Measurements from ENCODE around the gene COX7A2.

The COX7A2 gene, protein sequence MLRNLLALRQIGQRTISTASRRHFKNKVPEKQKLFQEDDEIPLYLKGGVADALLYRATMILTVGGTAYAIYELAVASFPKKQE

DNA sequence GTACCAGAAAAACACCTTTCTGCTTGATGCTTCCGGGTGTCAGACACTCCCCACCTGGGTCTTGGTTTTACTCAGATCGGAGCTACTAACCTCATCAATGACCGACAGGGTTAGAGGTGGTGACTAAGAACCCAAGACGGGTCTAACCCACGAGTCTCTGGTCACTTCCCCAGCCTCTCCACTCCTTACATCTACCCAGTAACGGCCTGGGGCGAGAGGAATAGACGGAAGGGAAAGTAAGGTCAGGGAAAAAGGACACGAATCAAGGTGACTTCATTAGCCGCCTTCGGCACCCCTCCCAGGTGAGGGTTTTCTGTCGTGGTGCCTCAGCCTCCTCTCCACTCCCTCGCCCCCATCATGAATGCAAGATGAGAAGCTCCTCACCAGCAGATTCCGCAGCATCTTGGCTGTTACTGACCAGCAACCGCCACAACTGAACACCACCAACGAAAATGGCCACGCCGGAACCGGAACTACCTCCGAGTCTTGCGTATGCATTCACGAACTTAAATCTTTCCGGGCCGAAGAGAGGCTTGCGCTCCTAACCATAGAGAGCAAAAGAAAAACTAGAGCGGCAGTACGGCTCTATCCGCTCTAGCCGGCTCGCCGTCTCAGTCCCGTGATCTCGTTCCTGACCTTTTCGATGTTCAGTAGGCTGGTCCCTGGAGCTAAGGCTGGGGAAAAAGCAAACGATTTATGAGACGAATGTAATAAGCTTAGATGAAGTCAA is at the start of gene COX7A2:
COX7A2 (minus strand) TSS at position 469 of the 730 bp plus-strand sequence; CDS start at position 402, 67 bp downstream.
- peak; percentile 94 for DNase-seq (ENCODE audit: low read depth in 2 of 2)

DNA sequence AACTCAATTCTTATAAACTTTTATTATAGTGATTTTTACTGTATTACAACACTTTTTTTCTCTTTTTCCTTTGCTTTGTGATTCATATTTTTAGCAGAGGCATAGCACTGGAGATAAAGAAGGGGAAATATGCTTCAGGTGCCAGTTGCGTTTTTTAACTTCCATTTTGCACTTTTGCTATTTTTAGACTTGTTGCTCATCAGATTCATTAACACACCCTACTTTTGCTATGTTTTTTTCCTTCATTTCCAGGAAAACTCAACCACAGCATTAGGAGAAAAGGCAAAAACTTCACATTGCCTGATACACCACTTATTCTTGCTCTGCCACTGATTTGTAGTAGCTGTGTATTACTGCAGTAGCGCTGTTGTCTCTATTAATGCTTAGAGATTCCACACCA is 49.0 kb upstream of the COX7A2 start:
- DNase-seq (ENCODE audit: low read depth in 2 of 2), result no peak

DNA sequence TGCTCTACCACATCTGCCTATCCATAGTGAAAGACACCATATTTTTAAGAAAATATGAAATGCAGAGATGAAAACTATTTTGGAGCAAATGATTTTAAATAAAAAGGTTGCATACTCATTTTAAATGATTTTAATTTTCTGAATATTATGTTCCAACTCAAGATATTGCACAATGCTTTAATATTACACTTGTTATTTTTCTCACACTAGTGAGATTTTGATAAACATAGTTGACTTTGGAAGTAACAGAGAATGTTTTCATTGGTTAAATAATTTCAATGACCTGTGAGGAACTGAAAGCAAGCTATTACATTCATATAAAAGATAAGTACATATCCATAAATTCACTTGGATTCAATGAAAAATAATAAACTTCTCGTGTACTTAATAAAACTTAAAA is 48.1 kb upstream of the COX7A2 start:
- no peak for DNase-seq (ENCODE audit: low read depth in 2 of 2)

DNA sequence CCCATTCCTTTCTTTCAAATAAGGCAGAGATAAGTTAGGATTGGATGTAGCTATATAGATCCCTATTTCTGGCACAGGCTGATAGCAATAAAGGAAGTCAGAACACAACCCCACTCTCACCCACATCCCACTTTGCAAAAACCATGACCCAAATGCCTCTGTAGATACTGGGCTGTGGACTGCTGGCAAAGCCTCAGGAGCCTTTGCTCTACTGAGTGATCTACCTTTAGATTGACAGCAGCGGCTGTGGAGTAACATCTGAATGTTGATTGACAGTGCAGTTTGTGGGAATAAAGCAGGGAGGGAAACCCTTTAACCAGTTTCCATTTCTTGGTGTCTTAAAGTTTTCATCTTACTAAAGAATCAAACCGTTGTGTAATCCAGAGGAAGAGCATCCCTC is 47.7 kb upstream of the COX7A2 start:
- no peak for DNase-seq (ENCODE audit: low read depth in 2 of 2)

DNA sequence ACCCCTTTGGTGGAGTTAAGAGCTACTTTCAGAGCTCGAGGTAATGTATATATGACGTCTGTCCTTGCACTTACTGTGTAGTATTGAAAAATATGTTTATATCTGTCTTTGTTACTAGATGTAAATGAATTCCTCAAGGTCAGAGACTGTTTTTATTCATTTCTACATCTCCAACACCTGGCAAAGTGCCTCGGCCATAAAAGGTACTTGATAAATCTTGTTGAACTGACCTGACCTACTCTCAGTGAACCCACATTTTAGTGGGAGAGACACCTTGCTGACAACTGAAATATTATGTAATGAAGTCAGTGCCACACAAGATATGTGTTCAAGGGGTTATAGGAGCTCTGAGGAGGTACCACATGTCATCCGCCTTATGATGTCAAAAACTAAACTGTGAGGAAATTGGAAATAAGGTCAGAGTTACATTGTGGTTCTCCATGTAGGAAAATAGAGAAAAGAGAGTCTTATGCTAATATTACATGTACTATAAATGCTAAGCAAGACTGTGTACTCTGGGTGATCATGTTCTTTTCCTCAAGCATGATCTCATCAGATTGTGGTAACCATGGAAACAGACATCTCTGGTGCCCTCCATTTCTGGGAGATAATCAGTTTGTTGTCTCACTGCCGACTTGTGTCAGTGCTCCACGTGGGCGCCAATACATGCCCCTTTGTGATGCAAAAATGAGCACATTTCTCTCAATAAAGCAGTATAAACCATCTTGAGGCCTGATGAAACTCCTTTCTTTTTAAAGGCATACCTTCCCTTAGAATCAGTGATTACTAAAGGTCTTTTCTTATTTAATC is 46.7 kb upstream of the COX7A2 start:
- DNase-seq (ENCODE audit: low read depth in 2 of 2), result no peak

DNA sequence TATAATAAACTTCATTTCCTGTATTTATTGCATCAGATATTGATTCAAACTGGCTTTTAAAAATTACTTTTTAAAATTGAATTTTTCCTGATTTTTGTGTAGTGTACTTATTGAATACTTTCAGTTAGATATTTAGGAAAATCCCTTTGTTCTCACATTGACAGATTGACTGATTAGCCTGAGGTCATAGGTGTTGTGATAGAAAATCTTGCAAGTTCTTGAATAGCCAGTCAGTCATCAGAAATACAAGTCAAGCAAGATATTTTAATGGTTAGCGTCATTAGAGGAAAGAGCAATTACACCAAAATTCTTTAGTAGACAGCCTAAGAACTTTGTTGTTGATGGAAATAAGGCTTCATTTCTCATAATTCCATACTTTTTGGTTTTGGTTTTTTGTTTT is 44.4 kb upstream of the COX7A2 start:
- DNase-seq (ENCODE audit: low read depth in 2 of 2), result no peak

DNA sequence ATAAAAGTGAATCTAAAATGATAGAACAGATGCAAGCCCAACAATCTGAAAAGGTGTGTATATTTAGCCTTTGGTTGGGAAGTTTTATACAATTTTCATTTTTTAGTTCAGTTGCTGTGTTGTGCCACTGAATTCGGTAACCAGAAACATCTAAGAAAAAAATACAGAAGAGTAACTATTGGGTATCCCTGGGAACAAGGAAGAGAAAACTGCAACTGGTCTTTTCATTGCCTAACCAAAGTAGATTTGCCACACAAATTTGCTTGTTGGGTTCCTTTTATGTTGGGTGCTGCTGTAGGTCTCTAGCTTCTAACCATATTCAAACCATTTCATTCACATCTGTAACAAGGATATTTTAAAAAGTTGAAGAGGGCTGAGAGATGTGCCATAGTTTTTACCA is 43.8 kb upstream of the COX7A2 start:
- no peak for DNase-seq (ENCODE audit: low read depth in 2 of 2)

DNA sequence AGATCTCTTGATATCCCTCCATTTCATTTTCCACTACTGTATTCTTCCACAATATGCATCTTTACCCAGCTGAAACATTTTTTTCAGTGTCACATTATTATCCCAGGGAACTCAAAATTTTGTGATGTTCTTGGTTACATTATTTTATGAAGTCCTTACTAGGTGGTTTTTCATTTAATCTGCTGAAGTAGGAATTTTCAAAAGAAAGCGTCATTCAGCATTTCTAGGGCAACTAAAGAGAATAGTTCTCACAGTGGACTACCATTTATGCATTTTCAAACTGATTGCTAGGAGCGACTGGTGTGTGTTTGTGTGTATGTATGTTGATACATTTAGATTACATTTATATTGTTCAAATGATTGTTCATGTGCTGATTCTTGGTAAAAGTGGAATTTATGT is 43.4 kb upstream of the COX7A2 start:
- no peak for DNase-seq (ENCODE audit: low read depth in 2 of 2)

DNA sequence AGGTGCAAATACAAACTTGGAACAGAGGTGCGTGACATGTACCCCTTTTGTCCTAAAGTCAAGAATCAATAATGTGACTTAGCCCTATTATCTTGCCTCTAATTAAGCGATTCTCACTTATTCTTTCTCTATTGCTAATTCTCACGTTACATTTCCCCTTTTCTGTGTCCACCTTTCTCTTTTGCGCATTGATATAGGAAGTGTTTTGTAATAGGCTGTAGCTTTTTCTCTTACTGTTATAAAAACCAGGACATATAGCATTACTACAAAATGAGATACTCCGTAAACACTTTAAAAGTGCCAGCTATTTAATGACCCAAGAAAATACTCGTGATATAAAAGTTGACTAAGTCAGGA is 41.7 kb upstream of the COX7A2 start:
- no peak for DNase-seq (ENCODE audit: low read depth in 2 of 2)

DNA sequence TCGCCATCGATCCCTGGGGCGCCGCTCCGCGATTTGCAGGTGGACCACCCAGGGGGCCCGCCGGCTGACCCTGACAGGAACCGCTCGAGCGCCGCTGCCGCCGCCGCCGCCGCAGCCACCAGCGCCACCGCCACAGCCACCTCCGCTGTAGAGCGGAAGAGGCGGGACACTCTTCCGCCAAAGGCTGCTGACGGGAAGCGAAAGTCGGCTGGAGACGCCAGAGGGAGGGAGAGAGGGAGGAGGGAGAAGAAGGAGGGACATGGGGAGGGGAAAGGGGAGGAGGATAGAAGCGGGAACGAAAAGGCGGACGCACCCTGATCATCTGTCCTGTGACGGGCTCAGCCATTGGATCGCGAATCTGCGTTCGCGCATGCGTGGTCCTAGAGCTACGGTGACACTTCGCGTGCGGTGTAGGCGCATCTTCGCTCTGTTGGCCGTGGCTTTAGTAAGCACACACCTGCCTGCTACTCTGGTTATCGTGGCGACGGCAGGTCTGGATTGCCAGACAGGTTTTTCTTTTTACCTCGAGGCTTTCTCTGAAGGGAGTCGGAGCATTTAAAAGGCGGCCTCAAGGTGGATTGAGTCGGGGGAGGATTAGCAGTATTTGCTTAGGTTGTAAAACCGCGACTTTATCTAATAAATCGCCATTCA is 41.2 kb upstream of the COX7A2 start, which contains the start of gene TMEM30A:
TMEM30A (minus strand) TSS at position 161 of the 651 bp plus-strand sequence; CDS start at position 7, 154 bp downstream.
- DNase-seq (ENCODE audit: low read depth in 2 of 2), result peak; percentile 97 to 98

DNA sequence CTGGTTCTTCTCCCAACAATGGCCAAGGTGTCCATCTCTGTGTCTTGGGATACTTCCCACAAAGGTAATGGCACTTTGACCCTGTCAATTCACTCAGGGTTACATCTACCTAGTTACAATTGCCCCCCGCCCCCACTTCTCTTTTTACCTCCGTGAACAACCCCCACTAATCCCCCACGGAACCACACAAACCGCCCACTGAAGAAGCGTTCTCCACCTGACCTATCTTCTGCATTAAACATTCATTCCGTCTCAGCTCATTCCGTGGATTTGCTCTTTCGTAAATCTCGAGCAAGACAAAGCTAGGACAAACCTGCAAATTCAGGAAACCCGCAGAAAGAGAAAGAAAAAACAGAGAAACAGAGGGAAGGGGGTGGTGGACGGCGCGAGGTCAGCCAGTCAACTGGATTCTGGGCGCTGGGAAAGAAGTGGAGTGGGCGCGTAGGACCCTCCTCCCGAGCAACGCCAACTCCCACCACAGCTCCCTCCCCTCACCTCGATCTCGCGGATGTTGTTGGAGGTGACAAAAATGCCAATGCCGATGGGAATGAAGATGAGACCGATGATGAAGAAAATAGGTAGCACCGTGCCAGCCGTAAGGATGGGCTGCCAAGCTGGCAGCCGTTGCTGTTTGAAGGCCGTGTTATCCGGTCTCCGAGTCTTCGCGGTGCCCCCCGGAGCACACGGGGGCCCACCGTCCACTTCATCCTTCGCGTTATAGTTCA is 40.5 kb upstream of the COX7A2 start:
- DNase-seq (ENCODE audit: low read depth in 2 of 2), result no peak

DNA sequence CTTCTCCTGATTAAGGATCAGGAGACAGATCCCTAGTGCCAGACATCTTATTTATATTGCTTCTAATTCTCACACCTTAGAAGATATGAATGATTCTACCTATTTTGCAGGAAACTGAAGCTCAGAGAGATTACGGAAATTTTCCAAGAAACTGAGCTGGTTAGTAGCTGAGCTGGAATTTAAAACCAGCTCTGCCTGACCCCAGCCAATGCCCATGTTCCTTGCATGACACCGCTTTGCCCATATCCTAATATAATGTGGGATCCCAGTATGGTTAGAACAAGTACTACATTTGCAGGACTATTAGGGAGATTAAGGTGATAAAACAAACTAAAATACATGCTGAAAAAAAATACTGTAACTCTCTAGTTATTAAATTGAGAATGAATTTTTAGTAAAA is 39.1 kb upstream of the COX7A2 start:
- no peak for DNase-seq (ENCODE audit: low read depth in 2 of 2)

DNA sequence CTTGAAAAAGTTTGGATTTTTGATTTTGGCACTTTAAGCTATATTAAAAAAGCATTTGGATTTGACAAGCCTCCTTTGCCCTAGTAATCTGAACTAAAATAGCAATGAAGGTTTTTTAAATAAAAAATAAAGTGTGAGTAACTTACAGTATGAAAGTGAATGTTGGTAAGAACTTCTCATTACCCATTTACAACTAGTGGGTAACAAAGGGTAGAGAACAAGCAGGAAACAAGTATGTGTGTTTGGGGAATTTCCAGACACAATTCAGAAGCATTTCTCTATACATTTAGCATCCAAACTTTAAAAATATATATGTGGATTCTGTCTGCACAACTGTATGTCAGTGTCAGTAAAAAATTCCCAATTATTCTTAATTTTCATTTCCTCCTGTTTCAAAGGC is 38.1 kb upstream of the COX7A2 start:
- no peak for DNase-seq (ENCODE audit: low read depth in 2 of 2)

DNA sequence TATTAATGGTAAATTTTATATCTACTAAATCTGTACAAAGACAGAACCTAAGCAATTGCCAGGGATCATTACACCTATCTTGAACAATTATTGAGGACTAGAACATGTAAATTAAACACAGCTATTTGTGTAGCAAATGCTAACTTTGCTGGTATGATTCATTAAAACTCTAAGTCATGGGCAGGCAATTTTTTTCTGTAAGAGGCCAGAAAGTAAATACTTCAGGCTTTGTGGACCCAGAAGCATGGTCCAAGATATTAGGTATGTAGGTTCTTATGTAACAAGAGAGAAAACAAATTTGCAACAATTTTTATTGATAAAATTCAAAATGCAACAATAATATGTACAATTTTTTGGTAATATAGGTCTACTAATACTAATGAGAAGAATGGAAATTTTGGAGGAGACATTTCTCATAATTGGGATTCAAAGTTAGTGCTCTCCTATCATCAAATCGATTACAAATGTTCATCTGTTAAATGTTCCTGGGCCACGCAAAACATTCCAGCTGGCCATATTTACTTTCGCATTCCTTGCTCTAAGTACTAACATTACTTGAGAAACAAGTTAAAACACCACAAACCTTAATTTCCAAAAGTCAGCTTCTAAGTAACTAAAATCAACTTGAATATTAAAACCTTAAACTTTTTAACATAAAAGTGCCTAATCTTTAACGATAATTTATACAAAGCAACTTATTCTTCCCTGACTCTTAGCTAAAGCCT is 36.7 kb upstream of the COX7A2 start:
- DNase-seq (ENCODE audit: low read depth in 2 of 2), result no peak

DNA sequence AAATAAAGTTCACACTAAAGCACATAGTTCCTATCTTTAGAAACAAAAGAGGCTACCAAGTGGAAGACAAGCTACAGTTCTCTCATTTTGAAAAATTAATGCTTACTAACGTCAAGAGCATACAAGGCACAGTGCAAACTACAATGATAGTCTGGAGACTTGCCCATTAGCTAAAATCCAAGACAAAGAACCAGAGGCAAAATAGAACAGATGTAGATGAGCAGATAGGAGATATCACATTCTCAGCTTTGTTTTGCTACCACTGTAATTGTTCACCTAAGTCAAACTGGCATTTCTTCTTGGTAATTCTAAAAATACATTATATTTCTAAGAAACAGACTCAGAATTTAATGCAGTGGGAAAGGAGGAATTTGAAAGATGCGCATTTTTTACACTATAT is 35.8 kb upstream of the COX7A2 start:
- DNase-seq (ENCODE audit: low read depth in 2 of 2), result no peak

DNA sequence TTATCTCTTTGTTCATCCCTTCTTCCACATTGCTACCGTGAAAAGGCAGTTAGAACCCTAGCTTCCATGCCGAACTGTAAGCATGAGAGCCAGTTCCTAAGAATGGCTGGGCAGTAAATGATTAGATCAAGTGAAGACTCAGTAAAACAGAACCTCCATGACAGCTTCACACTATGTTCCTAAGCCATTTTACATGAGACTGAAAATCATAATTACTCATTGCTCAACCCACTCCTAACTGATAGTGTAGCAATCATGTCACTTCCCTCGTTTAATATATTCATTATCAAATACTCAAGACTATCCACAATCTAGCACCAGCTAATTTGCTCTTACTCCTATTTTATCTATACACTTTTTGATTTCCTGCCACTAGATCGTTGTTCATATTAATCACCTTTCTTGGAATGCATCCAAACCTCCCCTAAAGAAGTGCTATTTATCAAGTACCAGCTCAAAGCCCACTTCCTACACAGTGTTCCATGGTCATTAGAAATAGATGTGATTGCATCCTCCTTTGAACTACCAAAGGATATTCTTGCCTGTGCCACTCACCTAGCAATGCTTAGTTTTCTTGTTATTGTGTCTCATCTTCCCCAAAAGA is 35.0 kb upstream of the COX7A2 start:
- no peak for DNase-seq (ENCODE audit: low read depth in 2 of 2)

DNA sequence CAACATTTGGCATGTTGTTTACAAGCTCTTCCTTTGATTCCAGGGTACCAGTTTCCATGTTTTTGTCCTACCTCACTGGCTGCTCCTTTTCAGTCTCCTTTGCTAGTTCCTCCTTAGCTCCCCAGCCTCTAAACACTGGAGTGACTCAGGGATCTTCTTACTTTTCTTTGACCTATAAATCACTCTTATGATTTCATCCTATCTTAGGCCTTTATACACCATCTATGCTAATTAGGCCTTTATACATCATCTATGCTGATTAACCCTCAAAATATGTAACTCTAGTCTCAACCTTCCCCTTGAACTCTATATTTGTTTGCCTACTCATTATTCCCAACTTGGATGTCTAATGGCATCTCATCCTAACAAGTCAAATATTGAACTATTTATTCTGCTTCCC is 31.5 kb upstream of the COX7A2 start:
- DNase-seq (ENCODE audit: low read depth in 2 of 2), result peak; percentile 81

DNA sequence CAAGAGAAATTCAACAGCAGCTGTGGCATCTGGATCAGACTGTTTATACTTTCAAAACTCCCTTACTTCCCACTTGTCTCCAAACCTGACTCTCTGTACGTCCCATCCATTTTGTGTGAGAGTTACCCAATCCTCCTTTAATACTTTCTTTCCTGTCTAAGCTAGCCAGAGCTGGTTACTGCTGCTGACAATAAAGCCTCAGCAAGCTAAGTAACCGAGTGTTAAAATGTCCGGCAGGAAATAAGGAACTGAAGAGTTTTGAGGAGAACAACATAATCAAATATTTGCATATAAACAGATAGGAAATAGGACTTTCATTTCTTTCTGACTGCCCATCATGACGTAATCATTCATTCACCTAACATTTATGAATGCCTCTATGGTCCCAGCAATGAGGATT is 29.4 kb upstream of the COX7A2 start:
- no peak for DNase-seq (ENCODE audit: low read depth in 2 of 2)

DNA sequence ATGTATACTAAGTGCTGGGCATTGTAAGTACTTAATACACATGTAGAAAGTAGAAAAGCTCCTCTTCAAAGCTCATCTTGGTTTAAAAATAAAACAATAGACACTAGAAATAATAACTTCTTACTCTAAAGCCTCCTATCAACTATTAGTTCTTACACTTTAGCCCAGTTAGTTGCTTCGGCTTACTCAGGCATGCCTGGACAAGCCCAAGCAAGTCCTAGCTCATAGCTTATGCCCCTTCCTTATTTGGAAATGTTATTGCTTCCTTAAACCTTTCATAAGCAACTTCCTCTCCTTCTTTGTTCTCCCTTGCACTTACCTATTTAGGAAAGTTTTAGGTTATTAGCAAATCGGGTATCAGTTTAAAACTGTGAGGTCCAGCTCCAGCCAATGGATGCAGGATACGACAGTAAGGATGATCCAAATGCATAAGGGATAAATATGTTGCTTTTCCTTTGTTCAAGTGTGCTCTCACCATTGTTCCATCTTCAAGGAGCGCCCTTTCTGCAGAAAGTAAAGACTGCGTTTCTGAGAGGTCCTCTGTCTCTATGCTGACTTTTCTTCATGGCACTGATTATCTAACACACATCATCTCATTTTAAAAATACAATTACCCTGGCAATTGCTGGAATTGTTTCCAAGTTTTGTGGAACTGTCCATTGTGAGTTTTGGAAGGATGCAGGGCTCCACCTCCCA is 28.7 kb upstream of the COX7A2 start:
- DNase-seq (ENCODE audit: low read depth in 2 of 2), result no peak

DNA sequence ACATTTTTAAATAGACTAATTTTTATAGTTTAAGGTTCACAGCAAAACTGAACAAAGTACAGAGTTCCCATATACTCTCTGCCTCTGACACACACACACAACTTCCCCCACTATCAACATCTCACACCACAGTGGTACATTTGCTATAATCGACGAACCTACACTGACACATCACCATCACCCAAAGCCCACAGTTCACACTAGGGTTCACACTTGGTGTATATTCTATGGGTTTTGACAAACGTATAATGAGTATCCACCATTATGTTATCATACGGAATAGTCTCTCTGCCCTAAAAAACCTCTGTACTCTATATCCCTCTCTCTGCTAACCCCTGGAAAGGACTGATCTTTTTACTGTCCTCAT is 25.4 kb upstream of the COX7A2 start:
- no peak for DNase-seq (ENCODE audit: low read depth in 2 of 2)
